OCI-LY3 (cell line): ENCODE results near the gene UBE3B.

Experiments used
- EZH2phosphoT487 ChIP-seq: fragments of 200-600 bp; shearing (Covaris generic); IDR thresholded peaks from 2 replicates; pipeline ENCODE4 v1.6.1; 2018; ENCODE audit warnings: antibody characterized with exemption, mixed run types, low read depth
- TF ChIP-seq, protein P1 (sequence below): fragments of 200-600, 300-600 bp; sonication (generic); IDR thresholded peaks from 2 replicates; pipeline ENCODE4 v1.5.1; 2014; ENCODE audit warnings: antibody characterized with exemption, low read length, low read depth

DNA sequence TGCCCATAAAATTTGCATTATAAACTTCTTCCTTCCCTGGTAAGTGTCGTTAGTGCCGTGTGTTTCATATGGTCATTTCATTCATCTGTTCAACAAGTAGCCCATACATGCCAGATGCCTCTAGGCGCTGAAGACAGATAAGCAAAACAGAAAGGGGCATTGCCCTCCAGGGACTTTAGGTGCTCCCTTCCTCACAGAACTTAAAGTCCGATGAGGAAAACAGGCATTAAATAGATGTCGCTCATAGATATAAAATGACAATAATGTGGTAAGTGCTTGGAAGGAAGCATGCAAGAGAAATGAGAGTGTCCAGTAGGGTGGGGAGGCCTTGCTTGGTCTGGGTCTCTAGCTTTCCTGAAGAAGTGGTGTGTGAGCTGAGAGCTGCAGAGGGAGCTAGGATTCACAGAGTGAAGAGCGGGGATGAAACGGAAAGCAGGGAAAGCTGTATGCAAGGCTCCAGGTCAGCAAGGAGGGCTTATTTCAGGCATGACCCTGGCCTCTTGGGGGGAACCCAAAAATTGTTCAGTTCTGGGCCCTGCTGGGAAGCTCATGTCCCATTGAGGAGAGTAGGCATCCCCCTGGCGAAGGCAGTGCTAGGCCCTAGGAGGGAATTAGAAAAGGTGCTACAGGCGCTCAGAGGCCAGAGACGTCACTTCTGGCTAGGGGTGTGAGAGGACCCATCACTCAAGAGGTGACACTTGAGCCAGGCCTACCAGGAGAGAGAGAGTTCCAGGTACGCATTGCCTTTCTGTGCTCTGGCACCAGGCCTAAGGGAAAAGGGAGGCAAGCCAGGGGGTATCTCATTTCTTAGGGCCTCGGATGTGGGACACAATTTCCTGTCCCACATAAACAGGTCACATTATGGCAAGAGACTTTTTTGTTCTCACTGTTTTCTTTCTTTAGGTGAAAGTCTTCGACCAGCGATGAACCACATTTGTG lies 11.9 kb downstream of the UBE3B start:
- TF ChIP-seq, protein P1, sequence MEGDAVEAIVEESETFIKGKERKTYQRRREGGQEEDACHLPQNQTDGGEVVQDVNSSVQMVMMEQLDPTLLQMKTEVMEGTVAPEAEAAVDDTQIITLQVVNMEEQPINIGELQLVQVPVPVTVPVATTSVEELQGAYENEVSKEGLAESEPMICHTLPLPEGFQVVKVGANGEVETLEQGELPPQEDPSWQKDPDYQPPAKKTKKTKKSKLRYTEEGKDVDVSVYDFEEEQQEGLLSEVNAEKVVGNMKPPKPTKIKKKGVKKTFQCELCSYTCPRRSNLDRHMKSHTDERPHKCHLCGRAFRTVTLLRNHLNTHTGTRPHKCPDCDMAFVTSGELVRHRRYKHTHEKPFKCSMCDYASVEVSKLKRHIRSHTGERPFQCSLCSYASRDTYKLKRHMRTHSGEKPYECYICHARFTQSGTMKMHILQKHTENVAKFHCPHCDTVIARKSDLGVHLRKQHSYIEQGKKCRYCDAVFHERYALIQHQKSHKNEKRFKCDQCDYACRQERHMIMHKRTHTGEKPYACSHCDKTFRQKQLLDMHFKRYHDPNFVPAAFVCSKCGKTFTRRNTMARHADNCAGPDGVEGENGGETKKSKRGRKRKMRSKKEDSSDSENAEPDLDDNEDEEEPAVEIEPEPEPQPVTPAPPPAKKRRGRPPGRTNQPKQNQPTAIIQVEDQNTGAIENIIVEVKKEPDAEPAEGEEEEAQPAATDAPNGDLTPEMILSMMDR = no peak
- no peak for TF ChIP-seq EZH2phosphoT487
